ENCODE data around the gene PPARD. TPM values are rescaled to one million over a fixed set of nuclear protein-coding genes. Genes with fewer than 3 reads are reported as not detected.

PPARD gene
- polyA plus RNA-seq, 12 donors, result 16.9 to 26.4 (median 21.1) TPM; not detected in 1

- no peak for DNase-seq
These were observed 10.4 kb downstream of the PPARD start for GRCh38 chr6:35352735-35353134.

GRCh38 chr6:35354361-35355135, 12.2 kb downstream of the PPARD start:
- no peak for DNase-seq

GRCh38 chr6:35356391-35356790, 14.0 kb downstream of the PPARD start:
- no peak for DNase-seq

GRCh38 chr6:35357677-35358076, 15.3 kb downstream of the PPARD start:
- no peak for DNase-seq

- DNase-seq, result peak; percentile 50
These were observed 15.7 kb downstream of the PPARD start for GRCh38 chr6:35358086-35358485.

GRCh38 chr6:35359346-35359743, 17.0 kb downstream of the PPARD start:
- no peak for DNase-seq

GRCh38 chr6:35359744-35360348, 17.5 kb downstream of the PPARD start:
- DNase-seq, result no peak

- no peak for DNase-seq
These were observed 18.2 kb downstream of the PPARD start for GRCh38 chr6:35360349-35361138.

GRCh38 chr6:35362200-35362599, 19.8 kb downstream of the PPARD start:
- DNase-seq, result no peak

GRCh38 chr6:35363293-35363750, 21.0 kb downstream of the PPARD start:
- DNase-seq, result no peak

- DNase-seq, result no peak
These were observed 23.3 kb downstream of the PPARD start for GRCh38 chr6:35365594-35366203.

GRCh38 chr6:35366204-35366596, 23.8 kb downstream of the PPARD start:
- no peak for DNase-seq

GRCh38 chr6:35367646-35368037, 25.3 kb downstream of the PPARD start:
- no peak for DNase-seq

- no peak for DNase-seq
These were observed 25.9 kb downstream of the PPARD start for GRCh38 chr6:35368038-35368887.

- no peak for DNase-seq
These were observed 27.9 kb downstream of the PPARD start for GRCh38 chr6:35370124-35370741.

GRCh38 chr6:35370785-35371493, 28.6 kb downstream of the PPARD start:
- DNase-seq, result no peak

GRCh38 chr6:35371494-35372262, 29.3 kb downstream of the PPARD start:
- no peak for DNase-seq

- DNase-seq, result no peak
These were observed 30.3 kb downstream of the PPARD start for GRCh38 chr6:35372633-35373032.

GRCh38 chr6:35376281-35376680, 33.9 kb downstream of the PPARD start:
- no peak for DNase-seq
